Activated CD4-positive, alpha-beta T cell treated with anti-CD3 and anti-CD28 coated beads, Interleukin-2, amount 10 ng/mL, durations not matched to agents 24 days and 14 days (primary cell): ENCODE results near the gene DNAJB5. TPM values are rescaled to one million over a fixed set of nuclear protein-coding genes. Genes with fewer than 3 reads are reported as not detected.
A peak's percentile ranks its signal among the peaks of the same experiment; 100 is the strongest.

Experiments
- DNase-seq: peaks from one replicate; pipeline ENCODE4 v3.0.0; 2022
- H3K27ac Mint-ChIP-seq: one replicate; pipeline ENCODE4 v1.8.0; 2022; ENCODE audit warnings: mild to moderate bottlenecking, mixed read lengths
- H3K27me3 Mint-ChIP-seq: one replicate; pipeline ENCODE4 v1.8.0; 2022; ENCODE audit warnings: mixed read lengths
- H3K36me3 Mint-ChIP-seq: one replicate; pipeline ENCODE4 v1.8.0; 2022; ENCODE audit warnings: low read depth, mild to moderate bottlenecking, mixed read lengths
- H3K4me1 Mint-ChIP-seq: one replicate; pipeline ENCODE4 v1.8.0; 2021; ENCODE audit warnings: mixed read lengths
- H3K4me3 Mint-ChIP-seq: one replicate; pipeline ENCODE4 v1.8.0; 2022; ENCODE audit warnings: mild to moderate bottlenecking, moderate library complexity, mixed read lengths
- H3K9me3 Mint-ChIP-seq: one replicate; pipeline ENCODE4 v1.8.0; 2021; ENCODE audit warnings: mixed read lengths
- intact Hi-C: fragments of 100-400 bp; cut with micrococcal nuclease; formaldehyde crosslinking; loops from one replicate; pipeline ENCODE4 v1.15.1; 2023
- total RNA-seq: library from RNA; stranded (reverse); gene quantifications from 2 replicates; pipeline ENCODE4 v1.2.3, GENCODE V29; 2022

Gene DNAJB5
- total RNA-seq, 1 donor from 2014 or later = 10.6 TPM

DNA sequence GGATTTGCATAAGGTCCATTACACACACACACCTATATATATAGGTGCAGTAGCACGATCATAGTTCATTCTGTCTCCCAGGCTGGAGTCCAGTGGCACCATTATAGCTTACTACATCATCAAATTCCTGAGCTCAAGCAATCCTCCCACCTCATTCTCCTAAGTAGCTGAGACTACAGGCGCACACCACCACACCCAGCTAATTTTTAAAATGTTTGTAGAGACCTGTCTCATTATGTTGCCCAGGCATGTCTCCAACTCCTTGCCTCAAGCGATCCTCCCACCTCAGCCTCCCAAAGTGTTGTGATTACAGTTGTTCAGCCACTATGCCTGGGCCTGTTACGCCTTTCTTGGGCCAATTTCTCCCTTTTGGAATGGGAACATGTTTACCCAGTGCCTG, 39.7 kb downstream of the DNAJB5 start:
- peaks cover 13% of the 10 kb centered on the region for H3K4me1 Mint-ChIP-seq

DNA sequence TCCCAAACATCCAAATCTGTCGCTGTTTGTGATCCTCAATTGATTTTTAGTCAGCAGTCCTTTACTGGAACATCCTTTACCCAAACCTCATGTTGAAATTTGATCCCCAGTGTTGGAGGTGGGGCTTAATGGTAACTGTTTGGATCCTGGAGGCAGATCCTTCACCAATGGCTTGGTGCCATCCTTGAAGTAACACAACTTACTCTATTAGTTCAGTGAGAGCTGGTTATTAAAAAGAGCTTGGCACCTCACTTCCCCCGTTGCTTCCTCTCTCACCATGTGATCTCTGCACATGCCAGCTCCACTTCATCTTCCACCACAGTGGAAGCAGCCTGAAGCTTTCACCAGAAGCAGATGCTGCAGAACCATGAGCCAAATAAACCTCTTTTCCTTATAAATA, 40.3 kb downstream of the DNAJB5 start:
- Mint-ChIP-seq H3K27ac (no peak overlapping the region), H3K4me3 (no peak overlapping the region), H3K9me3 (no peaks in the 10 kb centered on the region), H3K4me1 (peaks cover 11% of the 10 kb centered on the region), H3K36me3 (peaks cover 5% of the 10 kb centered on the region), H3K27me3 (no peaks in the 10 kb centered on the region)
- intact Hi-C loops = no loop called here
- DNase-seq = no peak

More for the DNA sequence above, 39.7 kb downstream of the DNAJB5 start:
- Mint-ChIP-seq H3K9me3 (no peaks in the 10 kb centered on the region), H3K36me3 (peaks cover 5% of the 10 kb centered on the region), H3K4me3 (no peak overlapping the region), H3K27me3 (no peaks in the 10 kb centered on the region), H3K27ac (no peak overlapping the region)
- intact Hi-C loops = no loop called here
- no peak for DNase-seq

DNA sequence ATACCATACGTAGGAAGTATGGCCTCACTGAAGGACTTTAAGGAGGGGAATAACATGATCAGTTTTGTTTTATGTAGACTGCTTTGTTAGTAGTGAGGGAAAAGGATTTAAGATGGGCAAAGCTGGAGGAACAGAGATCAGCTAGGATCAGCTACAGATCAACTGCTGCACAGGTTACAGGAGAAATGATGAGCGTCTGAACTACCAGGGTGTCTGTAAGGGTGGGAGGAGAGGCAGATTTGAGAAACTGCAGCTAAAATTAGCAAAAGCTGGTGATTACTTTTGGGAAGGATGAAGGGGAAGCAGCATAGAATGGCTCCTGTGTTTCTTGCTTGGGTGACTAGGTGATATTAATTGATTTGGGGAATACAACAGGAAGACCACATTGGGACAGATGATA, 43.6 kb downstream of the DNAJB5 start:
- intact Hi-C loops = no loop called here
- peaks cover 5% of the 10 kb centered on the region for H3K36me3 Mint-ChIP-seq
- H3K27me3 Mint-ChIP-seq = no peaks in the 10 kb centered on the region
- no peak overlapping the region for H3K27ac Mint-ChIP-seq
- peaks cover 11% of the 10 kb centered on the region for H3K4me1 Mint-ChIP-seq
- no peak overlapping the region for H3K4me3 Mint-ChIP-seq
- no peak for DNase-seq
- H3K9me3 Mint-ChIP-seq = no peaks in the 10 kb centered on the region

DNA sequence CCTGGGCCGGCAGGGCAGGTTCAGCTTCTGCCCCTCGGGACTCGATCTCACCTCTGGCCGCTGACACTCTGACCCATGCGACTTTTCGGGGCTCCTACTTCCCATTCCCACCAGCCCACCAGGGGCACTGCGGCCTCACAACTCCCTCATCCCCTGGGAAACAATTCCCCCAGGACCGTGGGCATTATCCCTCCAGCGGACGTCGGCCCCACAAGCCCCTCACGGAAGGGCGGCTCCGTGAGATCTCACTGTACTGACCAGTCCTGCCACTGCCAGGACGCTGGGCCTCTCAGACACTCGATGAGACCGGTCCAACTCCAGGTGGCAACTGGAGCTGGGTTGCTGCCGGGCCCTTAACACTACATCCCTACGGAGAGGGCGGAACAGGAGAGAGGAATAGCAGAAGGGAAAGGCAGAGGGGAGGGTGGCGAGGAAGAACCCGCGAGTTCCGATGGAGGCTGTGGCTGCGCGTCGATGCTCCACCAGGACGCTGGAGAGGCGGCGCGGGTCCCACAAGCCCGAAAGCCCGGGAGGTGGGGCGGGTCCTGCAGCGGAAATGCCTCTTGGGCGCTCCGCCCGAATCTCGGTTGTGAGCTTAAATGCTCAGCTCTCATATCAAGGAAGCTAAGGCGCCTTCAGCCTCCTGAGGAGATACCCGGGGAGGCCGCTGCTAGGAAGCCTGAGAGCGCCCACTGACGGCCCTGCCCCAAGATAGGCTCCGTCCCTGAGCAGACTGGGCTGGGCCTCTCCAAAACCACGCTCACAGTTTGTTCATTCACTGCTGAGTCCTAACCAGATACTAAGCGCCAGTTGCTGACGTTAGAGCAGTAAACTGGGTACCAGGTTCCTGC, 46.5 kb downstream of the DNAJB5 start:
- DNase-seq = peak; percentile 89
- intact Hi-C loops = loop anchor here (5.0 kb wide), 1 partner anchor 44 kb away; no protein-coding TSS in a partner anchor
- H3K27me3 Mint-ChIP-seq = no peaks in the 10 kb centered on the region
- H3K4me3 Mint-ChIP-seq = peak overlapping the region; percentile 68
- peak overlapping the region; percentile 68 for H3K27ac Mint-ChIP-seq
- no peaks in the 10 kb centered on the region for H3K9me3 Mint-ChIP-seq
- peaks cover 8% of the 10 kb centered on the region for H3K4me1 Mint-ChIP-seq
- peaks cover 12% of the 10 kb centered on the region for H3K36me3 Mint-ChIP-seq

DNA sequence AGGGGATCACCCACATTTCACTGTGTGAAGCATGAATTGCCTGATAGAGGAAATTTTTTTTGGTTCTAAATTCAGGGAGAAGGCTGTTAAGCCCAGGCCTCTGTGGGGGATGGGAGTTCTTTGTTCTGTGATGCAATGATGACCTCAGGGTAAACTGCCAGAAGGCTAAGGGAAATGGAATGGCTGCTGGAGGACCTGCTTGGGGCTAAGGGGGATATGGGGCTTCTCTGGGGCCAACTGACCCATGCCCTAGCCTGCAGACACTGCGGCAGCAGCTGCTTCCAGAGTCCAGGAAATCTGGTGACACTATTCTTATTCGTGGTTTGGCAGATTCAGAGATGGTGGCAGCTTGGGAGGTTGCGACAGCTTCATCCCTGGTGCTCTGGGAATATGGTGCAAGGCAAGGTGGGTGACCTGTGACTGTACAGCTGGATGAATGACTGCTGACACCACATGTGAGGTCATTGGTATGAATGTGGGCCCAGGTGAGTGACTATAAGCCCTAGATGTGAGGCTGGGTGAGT, 52.6 kb downstream of the DNAJB5 start:
- H3K36me3 Mint-ChIP-seq = peaks cover 17% of the 10 kb centered on the region
- intact Hi-C loops = no loop called here
- H3K9me3 Mint-ChIP-seq = no peaks in the 10 kb centered on the region
- no peaks in the 10 kb centered on the region for H3K4me1 Mint-ChIP-seq
- no peak overlapping the region for H3K27ac Mint-ChIP-seq
- no peak overlapping the region for H3K4me3 Mint-ChIP-seq
- no peak for DNase-seq
- no peaks in the 10 kb centered on the region for H3K27me3 Mint-ChIP-seq

DNA sequence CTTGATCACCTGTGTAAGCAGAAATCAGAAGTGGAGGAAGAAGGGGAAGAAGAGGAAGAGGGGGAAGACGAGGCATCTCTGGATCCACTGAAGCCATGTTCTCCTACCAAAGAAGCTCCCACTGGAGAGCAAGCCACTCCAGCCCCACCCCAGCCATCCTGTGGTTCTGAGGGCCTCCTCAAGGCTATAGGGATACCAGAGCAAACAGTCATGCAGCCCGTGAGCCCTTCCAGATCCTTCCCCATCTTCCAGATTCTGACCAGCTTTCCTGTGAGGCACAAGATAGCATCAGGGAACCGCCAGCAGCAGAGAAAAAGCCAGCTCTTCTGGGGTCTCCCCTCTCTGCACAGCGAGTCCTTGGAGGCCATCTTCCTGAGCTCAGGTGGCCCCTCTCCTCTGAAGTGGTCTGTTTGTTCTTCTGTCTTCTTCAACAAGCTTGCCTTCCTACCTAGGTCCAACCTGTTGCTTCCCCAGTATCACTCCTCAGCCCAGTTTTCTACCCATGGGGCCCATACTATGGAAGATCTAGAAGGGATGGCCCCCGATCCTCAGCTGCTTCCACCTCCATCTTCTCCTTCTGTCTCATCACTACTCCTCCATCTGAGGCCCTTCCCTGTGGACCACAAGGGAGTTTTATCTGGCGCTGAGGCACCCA, 53.5 kb downstream of the DNAJB5 start:
- Mint-ChIP-seq H3K27me3 (no peaks in the 10 kb centered on the region), H3K4me3 (no peak overlapping the region), H3K36me3 (peaks cover 18% of the 10 kb centered on the region), H3K9me3 (no peaks in the 10 kb centered on the region), H3K27ac (peak overlapping the region; percentile 19), H3K4me1 (no peaks in the 10 kb centered on the region)
- intact Hi-C loops = no loop called here
- DNase-seq = no peak

DNA sequence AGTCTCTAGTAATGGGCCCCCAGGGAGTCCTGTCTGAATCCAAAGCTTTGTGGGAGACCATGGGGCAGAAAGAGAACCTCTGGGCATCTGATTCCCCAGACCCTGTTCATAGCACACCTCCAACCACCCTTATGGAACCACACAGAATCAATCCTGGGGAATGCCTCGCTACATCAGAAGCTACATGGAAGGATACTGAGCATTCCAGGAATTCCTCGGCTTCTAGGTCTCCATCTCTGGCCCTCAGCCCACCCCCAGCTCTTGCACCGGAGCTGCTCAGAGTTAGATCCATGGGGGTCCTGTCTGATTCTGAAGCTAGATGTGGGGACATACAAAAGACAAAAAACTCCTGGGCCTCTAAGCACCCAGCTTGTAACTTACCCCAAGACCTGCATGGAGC, 54.5 kb downstream of the DNAJB5 start:
- H3K9me3 Mint-ChIP-seq = no peaks in the 10 kb centered on the region
- H3K4me1 Mint-ChIP-seq = no peaks in the 10 kb centered on the region
- no peak for DNase-seq
- H3K27ac Mint-ChIP-seq = no peak overlapping the region
- no peaks in the 10 kb centered on the region for H3K27me3 Mint-ChIP-seq
- intact Hi-C loops = no loop called here
- peaks cover 26% of the 10 kb centered on the region for H3K36me3 Mint-ChIP-seq
- H3K4me3 Mint-ChIP-seq = no peak overlapping the region

Other genes with a start within 250 kb of the DNAJB5 start
- 0.14 and 0.57 TPM in 2 replicates for gene PHF24, start 31.5 kb upstream of the DNAJB5 start, total RNA-seq
- gene VCP, start 82.9 kb downstream of the DNAJB5 start, total RNA-seq = 335 and 343 TPM in 2 replicates
- gene FANCG, start 90.2 kb downstream of the DNAJB5 start, total RNA-seq = 114 and 122 TPM in 2 replicates
- 32.5 and 37.2 TPM in 2 replicates for gene PIGO, start 106.8 kb downstream of the DNAJB5 start, total RNA-seq
- gene STOML2, start 113.4 kb downstream of the DNAJB5 start, total RNA-seq = 258 and 262 TPM in 2 replicates
- 3.7 and 4.7 TPM in 2 replicates for gene ATOSB, start 126.1 kb downstream of the DNAJB5 start, total RNA-seq
- gene UNC13B, start 172.3 kb downstream of the DNAJB5 start, total RNA-seq = 0.47 and 0.51 TPM in 2 replicates